NCI-H146 treated with DMSO at 0.1 percent for 48 hours (cell line): Measurements from ENCODE around the gene RTN4IP1.
A peak's percentile ranks its signal among the peaks of the same experiment; 100 is the strongest.
"Not testable (repeated sequence)": the region's sequence is repeated elsewhere in the genome, so short reads cannot be mapped to it uniquely, and the experiment has no call there.

Experiments
- DNase-seq: peaks from one replicate; lab custom pipeline; 2025; ENCODE audit not compliant: unreplicated experiment; lab: John Stamatoyannopoulos, UW

RTN4IP1 gene

DNA sequence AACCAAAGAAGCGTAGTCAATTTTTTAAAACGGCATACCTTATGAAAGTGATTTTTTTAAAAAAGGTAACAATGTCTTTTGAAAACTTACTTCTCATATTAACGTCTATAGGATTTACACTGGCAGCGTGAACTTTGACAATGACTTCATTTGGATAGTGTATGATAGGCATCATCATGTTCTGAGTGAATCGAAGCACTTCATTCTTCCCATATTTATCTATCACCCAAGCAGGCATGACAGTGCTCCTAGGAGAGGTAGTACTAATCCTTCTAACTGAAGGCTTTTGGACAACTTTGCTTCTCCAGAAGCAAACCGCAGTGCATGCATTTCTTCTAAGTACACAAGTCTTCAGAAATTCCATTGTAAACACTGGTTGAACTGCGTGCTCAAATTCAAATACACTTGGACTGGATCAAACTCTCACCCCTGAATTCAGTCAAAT is 618 bp downstream of the RTN4IP1 start:
- DNase-seq: peak; percentile 26

DNA sequence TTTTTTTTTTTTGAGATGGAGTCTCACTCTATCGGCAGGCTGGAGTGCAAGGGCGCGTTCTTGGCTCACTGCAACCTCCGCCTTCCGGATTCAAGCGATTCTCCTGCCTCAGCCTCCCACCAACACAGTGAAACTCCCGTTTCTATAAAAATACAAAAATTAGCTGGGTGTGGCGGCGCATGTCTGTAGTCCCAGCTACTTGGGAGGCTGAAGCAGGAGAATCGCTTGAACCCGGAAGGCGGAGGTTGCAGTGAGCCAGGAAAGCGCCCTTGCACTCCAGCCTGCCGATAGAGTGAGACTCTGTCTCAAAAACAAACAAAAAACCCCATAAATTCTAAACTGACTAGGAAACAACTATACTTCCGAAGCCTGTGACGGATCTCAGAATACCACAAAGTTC is 1.5 kb downstream of the RTN4IP1 start:
- DNase-seq: not testable (repeated sequence)

DNA sequence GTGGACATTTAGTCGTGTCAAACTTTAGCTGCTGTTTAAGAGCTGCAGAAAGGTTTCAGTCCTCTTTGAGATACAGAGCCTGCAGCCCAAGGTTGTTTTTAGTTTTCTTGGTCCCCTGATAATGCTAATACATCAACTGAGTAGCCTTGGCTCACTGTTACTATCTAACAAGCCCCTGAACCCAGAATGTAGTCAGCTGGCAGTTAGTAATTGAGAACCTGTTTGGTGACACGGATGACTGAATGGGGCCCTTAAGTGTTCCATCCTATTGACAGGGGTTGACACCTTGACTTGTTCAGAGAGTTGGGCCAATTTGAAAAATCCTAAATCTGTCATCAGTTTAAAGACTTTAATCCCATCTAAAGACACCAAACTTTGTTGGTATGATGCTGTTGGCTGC is 2.8 kb downstream of the RTN4IP1 start:
- DNase-seq: no peak

DNA sequence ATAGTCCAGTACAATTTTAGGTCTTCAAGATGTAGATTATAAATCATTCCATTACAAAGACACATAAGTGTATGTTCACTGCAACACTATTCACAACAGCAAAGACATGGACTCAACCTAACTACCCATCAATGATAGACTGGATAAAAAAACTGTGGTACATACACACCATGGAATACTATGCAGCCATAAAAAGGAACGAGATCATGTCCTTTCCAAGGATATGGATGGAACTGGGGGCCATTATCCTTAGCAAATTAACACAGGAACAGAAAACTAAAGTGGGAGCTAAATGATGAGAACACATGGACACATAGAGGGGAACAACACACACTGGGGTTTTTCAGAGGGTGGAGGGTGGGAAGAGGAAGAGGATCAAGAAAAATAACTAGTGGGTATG is 6.3 kb downstream of the RTN4IP1 start:
- DNase-seq: no peak

DNA sequence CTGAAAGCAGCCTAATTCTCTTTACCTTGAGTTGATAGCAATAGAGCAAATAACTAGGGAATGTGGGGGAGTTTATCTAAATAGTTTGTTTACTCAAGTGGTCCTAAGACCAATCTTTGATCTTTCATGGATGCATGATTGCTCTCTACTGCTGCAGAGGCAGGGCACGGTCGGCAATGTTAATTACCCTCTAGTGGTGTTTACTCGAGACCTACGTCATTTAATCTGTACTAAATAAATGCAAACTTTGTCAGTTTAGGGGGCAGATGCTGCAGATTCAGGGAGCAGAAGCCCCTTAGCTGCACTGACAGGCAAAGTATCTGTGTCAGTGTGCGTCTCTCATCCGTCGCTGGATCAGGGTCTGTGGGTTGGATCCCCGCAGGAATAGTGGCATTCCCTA is 6.9 kb downstream of the RTN4IP1 start:
- DNase-seq: no peak

DNA sequence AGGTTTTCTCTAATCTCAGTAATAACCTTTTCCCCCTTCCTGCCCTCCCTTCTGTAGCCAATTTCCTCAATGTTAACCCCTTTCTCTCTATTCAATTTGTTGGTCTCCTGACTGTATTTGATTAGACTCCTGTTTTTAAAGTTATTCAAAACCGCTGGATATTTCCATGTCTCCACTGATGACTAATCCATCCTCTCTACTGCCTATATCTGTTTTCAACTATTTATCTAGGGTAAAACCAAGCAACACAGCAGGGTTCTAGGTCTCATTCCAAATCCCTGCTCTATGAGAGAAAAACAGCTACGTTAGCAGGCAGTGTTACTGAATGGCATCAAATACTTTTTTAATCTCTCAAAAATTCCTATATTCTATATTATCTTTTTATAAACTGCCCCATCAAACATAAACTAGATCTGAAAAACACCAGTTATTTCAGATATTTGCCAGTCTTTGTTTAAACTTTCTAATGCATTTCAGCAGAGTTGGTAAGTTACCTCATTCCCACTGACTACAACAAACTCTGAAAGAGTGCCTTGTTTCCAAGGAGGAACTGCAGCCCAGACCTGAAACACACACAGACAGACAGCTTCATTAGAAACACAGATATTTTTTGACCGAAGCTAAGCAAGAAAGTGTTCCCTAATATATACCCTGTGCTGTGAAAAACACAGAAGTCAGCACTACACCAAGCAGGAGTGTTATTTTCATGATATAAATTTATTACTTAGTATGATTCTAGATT is 8.2 kb downstream of the RTN4IP1 start:
- DNase-seq: no peak

DNA sequence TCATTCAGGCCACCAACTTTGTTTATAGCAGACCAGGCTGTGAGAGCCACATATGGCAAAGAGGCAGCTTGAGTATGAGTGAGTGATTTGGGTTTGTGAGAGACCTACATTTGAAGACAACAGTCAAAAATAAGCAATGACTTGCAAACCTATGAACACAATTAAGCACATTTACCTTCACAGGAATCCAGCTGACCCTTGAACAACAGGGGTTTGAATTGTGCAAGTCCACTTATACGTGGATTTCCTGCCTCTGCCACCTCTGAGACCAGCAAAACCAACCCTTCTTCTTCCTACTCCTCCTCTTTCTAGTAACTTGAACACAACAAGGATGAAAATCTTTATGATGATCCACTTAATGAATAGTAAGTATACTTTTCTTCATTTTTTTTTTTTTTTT is 10.1 kb downstream of the RTN4IP1 start:
- DNase-seq: no peak

DNA sequence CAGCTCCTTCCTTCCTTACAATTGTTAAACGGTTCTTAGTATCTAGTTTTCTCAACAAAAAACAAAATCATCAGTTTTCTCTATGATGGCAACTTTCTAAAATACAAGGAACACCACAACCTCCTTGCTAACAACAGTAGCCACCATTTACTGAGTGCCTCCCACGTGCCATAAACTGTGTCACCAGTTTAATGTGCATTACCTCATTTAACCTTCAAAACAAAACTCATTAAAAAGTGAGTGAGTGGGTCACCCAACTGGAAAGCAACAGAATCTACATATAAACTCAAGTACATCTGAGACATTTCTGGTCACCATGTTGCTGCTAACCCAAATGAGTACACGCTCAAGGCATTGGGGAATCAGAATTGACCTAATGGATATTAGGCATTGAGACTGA is 11.0 kb downstream of the RTN4IP1 start:
- DNase-seq: no peak

DNA sequence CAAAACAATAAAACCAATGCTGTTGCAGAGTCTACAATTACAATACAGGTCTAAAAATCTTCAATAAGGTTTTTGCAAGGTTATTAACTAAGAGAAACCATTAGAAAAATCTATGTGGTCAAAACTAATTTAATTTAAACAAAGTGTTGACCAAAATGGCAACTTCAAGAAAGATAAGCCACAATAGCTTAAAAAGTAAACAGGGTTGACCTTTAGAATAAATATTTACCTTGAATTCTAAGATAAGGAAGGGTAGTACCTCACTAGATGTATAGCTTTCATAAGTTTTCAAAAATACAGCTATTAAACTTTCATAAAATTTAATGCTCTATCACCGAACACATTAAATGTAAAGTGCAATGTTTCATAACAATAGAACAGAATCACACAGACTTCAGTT is 11.4 kb downstream of the RTN4IP1 start:
- DNase-seq: no peak

DNA sequence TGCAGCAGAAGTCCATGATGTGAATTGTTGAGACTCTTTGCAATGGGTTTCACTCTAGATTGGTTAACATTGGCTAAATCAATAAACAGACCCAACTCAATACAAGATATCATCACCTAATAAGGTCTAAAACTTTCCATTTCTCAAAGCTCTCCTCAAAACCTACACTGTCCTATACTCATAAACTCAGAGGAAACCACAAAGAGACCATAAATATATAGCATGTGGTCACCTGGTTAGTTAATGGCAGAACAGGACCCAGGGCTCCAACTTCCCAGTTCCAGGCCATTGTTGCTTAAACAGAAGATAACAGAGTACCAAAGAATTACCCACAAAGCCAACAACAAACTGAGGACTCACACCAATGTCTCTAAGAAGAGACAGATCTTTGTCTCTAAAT is 12.0 kb downstream of the RTN4IP1 start:
- no peak for DNase-seq

DNA sequence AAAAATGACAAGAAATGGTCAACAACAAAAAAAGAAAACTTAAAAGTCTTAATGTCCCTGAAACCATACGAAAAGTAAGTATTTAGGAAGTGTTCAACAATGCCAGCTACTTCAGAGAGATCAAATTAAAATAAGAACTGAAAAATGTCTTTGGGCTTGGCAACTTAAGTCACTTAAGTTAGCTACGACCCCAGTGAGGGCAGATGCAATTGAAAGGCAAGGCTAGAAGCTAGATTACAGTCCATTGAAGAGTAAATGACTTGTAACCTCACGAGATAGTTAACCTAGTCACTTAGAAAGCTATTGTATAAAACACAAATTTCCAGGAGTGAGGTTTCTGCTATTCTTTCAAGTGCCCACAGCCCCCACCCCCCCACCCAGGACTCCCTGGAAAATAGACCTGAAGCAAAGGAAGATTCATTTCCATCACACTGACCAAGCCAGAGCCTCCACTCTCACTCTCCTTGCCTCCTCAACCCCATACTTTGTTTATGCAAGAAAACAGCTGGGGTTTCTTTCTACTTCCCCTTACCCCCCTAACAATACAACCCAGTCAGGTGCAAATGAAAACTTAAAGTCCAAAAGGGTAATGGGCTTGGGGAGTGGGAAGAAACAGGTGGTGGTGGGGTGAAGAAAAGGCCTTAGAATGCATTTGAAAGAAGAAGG is 14.6 kb downstream of the RTN4IP1 start:
- no peak for DNase-seq

DNA sequence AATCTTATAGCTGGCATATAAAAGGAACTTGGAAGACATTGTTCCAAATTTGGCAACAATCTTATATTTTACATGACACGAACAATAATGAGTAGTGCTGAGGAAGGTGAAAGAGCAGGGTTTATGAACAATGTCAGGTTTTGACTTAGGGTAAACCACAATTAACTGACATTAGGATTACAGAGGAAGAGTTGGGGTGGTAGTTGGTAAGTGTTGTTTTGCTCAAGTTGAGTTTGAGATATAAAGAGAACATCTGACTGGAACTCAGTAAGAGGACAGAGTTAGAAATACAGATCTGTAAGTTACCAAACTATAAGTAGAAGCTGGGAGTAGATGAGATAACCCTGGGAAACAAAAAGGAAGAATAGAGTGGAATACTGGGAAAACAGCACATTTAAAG is 15.1 kb downstream of the RTN4IP1 start:
- no peak for DNase-seq

DNA sequence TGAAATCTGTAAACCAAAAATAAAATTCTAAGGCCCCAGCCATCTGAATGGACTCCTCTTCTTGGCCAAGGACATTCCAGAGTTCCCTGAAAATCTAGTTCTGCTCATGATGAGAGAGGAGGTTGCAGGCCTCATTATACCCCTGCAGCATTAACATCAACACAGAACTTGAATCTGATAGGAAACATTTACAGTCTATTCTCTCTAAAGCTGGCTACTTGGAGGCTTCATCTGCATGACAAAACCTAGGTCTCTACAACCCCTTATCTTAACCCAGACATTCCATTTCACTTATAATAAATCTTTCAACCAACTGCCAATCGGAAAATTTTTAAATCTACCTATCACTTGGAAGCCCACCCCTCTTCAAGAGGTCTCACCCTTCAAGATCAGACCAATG is 15.7 kb downstream of the RTN4IP1 start:
- DNase-seq: no peak

DNA sequence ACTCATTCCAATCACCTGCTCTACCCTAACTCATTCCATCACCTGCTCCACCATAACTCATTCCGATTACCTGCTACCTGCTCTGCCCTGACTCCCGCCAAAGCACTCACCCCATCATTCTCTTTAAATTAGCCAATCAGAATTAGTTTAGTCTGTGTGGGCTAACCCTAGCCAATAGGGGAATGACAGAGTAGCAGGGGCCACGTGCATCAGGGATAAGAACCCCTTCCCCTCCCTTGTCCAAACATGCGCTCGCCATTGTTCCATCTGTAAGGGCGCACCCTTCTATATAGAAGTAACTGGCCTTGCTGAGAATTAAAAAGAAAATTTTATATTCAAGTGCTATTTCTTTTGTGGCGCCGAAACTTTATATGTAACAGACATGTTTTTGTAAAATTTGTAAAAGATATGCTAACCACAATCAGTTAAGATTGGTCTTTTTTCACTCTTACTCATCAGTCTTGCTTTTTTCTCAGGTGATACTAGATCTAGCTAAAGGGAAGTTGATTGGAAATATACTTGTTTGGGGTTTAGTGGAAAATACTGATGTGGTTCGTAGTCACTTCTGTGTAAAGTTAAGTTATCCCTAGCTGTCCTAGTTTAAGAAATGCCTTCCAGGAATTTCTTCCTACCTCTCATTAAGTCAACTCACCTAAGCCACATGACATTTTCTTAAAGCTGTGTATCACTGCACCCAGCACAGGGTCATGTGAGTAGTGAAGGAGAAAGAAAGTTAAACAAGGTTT is 16.5 kb downstream of the RTN4IP1 start:
- no peak for DNase-seq

DNA sequence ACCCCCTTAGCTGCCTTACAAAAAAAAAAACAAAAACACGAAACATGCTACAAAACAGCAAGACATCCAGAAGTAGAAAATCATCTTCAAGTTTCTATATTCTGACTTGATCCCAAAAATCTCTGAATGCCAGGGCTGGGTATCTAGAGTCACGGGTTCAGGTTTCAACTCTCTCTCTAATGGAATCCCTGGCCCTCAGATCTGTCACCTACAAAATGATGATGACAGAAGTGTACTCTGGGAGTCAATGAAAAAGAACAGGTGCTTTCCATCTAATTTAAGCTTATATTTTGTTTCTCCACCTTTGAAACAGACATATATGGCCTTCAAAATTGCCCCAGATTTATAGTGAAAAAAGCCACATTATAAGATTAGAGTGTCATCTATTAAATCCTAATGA is 18.3 kb downstream of the RTN4IP1 start:
- no peak for DNase-seq

DNA sequence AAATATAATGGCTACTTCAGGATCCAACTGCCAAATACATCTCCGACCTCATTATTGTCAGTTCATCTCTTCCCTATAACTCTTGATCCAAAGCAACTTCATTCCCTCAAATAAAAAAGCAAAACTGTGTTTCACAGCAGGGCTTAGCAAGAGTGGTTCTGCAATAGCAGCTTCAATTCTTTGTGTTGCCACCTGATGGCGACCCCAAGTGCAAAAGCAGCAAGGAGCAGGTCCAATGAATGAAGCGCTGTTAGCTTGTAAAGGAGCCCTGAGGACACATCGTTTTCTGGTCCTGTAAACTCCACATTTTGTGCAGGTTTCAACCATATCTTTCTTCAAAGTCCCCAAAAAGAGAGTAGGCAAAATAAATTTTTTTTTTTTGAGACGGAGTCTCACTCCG is 19.6 kb downstream of the RTN4IP1 start:
- peak; percentile 22 for DNase-seq

DNA sequence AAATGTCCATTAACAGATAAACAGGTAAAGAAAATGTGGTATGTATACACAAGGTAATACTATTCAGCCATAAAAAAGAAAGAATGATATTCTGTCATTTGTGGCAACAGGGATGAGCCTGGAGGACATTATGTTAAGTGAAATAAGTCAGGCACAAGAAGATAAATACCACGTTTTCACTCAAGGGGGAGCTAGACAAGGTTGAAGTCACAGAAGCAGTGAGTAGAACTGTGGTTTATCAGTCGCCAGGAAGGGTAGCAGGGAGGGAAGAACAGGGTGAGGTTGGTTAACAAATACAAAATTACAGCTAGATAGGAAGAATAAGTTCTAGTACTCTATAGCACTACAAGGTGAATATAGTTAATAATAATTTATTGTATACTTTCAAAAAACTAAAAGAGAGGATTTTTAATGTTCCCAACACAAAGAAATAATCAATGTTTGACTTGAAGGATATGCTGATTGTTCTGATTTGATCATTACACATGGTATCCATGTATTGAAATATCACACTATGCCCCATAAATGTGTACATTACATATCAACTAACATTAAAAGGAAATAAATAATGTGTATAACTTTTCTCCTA is 21.1 kb downstream of the RTN4IP1 start:
- peak; percentile 55 for DNase-seq

DNA sequence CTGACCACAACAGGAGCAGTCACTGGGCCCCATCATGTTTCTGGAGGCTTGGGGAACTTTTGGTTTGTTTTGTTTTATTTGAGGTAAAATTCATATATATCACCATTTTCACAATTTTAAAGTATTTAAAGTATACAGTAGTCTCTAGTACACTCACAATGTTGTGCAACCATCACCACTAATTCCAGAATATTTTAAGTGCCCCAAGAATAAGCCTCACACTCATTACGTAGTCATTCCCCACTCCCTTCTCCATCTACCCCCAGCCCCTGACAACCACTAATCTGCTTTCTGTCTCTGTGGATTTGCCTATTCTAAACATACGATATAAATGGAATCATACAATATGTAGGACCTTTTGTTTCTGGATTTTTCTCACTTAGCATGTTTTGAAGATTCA is 29.0 kb downstream of the RTN4IP1 start:
- DNase-seq: no peak

DNA sequence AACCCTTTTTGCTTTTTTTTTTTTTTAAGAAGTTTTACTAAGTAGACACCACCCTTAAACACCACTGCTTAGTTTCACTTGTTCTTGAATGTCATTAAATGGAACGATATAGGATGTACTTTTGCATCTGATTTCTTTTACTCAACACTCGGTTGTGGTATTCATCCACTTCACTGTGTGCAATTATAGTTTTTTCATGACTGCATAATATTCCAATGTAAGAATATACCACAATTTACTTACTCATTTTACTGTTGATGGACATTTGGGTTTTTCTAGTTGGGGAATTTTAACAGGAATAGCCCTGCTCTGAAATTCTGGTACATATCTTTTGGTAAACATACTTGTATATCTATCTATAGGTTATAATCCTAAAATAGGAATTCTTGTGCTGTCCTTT is 29.9 kb downstream of the RTN4IP1 start:
- DNase-seq: no peak

DNA sequence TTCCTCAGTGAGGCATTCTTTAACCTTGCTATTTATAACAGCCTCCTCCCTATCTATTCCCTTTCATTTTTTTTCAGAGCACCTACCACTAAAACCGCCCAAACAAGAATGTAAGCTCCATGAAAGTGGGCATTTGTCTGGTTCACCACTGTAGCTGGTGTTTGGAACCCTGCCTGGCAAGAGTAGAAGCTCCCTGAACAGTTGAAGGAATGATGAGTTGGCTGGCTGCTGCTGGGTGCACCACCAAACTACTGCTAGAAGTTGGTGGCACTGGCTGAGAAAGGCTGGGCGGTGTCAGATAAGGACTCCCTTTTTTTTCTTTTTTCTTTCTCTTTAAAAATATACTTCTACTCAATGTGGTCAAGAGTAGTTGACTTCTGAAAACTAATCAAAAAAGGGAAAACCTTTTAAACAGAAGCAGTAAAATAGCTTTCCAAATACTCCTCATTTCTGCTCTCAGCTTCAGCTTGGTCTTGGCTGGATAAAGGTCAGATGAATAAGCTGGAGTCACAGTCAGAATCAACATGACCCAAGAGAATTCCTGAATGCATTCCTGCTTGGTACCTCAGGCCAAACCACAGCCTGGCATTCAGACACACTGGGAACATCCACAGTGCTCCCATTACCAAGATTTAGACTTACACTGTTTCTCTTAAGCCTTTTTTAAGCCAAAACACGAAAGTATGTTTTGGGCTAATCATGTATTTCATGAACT is 38.0 kb downstream of the RTN4IP1 start:
- DNase-seq: no peak

DNA sequence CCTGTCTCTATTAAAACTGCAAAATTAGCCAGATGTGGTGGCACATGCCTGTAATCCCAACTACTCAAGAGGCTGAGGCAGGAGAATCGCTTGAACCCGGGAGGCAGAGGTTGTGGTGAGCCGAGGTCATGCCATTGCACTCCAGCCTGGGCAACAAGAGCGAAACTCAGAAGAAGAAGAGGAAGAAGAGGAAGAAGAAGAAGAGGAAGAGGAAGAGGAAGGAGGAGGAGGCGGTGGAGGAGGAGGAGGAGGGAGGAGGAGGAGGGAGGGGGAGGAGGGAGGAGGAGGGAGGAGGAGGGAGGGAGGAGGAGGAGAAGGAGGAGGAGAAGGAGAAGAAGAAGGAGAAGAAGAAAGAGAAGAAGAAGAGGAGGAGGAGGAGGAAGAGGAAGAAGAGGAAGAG is 40.4 kb downstream of the RTN4IP1 start:
- not testable (repeated sequence) for DNase-seq
